GM21723 (cell line): ENCODE data around the gene EPHA1.
A peak's percentile ranks its signal among the peaks of the same experiment; 100 is the strongest.

Experiments used
- ATAC-seq: cut with Tn5 transposase; IDR thresholded peaks from one replicate; pipeline ENCODE4 v1.9.1; 2021; ENCODE audit warnings: mild to moderate bottlenecking, moderate library complexity; ENCODE audit not compliant: unreplicated experiment

EPHA1 gene

DNA sequence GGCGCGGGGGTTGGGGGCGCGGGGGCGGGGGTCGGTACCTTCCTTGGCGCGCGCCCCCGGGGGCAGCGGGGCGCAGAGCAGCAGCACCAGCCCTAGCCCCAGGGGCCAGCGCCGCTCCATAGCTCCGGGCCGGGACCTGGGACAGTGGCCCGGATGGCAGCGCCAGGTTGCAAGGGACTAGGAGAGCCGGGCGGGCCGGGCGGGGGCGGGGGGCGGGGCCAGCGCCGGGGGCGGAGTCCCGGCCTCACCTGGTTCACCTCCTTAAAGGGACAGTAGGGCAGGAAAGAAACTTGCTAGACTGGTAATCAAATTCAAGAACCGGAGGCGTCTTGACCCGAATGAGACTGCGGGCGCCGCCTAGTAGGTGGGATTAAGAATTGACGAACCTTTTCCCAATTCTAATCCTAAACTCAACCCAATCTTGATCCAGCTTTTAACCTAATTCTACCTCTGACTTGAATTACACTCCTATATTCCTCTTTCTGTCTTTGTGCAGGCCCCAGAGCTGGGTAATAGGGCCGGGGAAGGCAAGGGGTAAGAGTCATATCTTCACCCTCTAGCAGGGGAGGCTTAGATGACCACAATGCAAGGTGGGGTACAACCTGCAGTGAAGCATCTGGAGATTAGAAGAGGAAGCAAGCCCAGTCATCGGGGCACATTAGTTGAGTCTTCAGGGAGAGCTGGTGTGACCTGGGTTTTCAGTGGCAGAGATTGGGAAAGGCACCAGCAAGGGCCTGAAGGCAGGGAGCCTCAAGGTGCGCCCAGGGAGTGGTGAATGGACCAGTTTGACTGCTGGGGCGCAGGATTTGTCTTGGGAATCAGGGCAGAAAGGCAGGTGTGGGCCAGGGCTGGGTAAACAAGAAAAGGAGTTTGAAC is at the start of gene EPHA1:
TSS of gene EPHA1 (minus strand) at position 171 of the 876 bp plus-strand sequence. CDS start at position 120, 51 bp downstream.
- peak; percentile 59 for ATAC-seq

DNA sequence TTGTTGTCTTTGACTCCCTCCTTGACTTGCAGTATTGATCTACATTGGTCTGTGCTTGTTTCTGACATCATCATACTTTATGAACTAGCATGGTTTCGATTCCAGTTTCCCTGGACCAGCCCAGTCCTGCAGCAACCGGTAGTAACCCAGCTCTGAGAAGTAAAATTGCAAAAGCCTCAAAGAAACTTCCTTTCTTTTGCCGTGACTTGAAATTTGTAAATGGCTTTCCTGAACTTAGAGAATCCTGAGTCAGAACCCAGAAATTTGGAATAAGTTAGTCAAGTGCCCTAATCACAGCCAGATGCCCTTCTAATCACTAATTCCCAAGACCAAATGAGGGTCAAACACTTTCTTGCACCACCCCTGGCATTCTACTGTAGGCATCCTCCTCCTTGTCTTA is 49.6 kb upstream of the EPHA1 start:
- no peak for ATAC-seq

DNA sequence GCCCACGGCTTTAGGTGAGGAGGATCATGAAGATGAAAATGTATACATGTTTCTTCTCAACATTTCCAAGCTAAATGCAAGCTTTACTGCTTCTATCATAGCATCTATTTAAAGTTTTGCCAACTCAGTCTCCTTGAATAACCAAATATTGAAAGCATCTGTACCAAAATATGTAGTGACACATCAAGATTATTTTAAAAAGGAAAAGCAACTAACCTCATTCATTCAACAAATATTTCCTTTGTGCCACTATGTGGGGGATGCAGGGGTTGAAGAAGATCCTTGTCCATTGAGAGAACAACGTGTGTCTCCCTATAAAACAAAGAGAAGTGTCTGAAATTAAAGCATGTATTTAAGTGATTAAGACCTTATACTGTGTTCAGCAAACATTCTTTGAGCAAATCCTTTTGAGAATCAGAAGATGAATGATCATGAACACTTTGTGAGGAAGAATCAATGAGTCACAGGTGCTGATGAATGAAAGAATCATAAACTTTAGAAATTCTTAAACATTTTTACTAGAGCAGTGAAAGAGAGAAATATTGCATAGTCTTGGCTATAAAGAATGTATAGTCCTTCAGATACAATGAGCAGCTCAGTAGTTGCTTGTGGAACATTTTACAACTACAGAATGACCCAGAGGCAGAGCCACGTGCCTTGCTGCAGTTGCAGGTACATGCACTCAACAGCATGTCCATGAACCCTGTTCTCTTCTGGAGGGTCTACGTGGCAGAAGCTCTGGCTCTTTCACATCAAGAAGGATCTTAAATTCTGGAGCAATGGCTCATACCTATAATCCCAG is 48.5 kb upstream of the EPHA1 start:
- no peak for ATAC-seq

DNA sequence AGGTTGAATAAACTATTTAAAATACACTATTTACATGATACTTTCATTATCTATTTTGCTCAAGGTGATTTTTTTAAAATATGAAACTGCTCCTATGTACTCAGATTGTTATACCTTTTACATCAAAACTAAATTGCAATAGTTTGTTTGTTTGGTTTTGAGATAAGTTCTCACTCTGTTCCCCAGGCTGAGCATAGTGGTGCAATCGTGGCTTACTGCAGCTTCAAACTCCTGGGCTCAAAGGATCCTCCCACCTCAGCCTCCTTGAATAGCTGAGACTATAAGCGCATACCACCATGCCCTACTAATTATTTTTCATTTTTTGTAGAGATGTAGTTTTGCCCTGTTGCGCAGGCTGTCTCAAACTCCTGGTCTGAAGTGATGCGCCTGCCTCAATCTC is 47.3 kb upstream of the EPHA1 start:
- no peak for ATAC-seq

DNA sequence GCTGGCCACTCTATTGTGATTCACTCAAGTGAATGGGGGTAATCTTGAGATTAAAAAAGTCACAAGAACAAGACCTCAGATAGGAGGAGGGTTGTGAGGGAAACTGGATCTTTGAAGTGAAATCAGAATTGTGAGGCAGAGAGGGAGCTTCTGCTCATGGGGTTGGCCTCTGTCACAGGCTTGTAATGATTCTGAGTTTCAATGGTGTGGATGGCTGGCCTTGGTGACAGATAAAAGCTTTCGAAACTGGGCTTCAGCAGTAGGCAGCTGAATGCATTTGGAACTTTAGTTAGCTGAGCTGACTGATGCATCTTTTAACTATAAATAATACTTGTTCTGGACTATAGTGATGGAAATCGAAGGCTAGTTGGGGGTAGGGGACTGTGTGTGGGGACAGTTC is 46.8 kb upstream of the EPHA1 start:
- no peak for ATAC-seq

DNA sequence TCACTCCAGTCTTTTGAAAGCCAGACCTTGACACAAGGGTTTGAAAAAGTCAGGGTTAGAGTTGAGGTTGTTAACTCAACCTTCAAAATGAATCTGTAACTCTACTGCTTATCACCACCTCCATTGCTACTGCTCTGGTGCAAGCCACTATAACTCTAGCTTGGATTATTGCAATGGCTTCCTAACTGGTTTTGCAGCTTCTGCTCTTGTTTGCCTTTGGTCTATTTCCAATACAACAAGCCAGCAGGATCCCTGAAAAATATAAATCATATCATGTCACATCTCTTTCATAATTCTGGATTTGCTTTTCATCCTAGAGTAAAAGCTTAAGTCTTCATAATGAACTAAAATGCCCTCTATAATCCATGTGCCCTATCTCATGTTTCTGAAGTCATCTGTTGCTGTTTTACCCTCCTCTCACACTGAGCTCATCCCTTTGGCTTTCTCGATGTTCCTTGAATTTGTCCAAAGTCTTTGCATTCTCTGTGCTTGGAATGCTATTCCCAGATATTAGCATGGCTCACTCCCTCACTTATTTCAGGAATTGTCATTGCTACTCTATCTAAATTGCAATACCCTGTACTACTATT is 45.5 kb upstream of the EPHA1 start:
- ATAC-seq: no peak

DNA sequence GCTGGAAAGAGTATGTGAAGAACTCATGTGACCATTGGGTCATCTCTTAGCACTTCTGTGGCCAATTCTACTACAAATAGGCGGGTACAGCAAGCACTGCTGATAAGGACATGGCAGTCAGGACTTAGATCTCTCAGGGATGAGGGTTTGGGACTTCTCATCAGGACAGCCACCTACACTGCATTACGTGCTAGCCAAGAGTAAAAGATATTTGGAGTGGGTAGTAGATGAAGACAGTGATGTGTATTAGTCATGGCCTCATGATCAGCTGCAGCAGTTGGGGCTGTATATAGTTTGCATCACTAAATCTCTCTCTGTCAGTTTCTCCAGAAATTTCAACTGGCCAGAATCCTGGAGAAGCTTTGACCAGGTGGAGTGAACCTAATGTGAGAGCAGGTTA is 43.8 kb upstream of the EPHA1 start:
- no peak for ATAC-seq

DNA sequence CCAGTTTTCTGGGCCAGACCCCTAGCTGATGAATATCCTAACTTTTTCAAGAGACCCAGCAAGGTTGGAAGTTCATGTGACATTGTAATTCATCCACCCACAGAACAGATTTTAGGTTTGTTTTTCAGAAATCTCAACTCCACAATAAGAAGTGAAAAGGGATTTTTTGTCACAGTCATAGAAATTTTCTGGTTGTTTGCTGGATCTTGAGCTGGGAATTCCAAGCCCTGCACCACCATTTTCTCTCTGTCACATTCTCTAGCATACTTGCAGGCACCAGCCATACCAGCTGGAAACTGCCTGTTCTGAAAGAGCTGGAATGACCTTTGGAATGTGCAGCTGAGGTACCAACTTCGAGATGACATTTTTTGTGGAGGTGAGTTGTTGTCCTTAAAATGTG is 43.1 kb upstream of the EPHA1 start:
- no peak for ATAC-seq

DNA sequence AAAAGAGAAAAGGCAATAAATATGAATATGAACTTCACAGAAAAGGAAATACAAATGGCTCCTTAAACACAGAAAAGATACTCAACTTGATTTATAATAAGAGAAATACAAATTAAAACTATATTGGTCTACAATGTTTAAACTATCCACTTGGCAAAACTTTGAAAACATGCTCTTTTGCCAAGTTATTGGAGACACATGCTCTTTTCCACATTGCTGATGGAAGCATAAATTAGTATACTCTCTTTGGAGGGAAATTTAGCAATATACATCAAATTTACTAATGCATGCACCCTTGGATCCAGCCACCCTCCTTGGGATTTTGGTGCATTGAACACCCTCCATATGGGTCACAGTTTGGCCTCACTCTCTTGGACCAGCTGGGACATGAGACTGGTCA is 42.5 kb upstream of the EPHA1 start:
- no peak for ATAC-seq

DNA sequence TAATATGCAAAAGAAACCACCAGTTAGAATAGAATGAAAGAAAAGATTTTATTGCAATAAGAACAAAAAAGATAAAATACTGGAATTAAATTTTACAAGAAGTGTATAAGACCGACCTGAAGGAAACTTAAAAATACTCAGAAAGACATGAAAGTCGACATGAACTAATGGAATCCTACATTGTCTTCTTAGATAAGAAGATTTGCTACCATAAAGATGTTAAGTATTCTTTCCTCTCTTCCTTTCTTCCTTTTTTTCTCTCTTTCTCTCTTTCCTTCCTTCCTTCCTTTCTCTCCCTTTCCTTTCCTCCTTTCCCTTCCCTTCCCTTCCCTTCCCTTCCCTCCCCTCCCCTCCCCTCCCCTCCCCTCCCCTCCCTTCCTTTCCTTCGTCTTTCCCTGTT is 41.1 kb upstream of the EPHA1 start:
- no peak for ATAC-seq

DNA sequence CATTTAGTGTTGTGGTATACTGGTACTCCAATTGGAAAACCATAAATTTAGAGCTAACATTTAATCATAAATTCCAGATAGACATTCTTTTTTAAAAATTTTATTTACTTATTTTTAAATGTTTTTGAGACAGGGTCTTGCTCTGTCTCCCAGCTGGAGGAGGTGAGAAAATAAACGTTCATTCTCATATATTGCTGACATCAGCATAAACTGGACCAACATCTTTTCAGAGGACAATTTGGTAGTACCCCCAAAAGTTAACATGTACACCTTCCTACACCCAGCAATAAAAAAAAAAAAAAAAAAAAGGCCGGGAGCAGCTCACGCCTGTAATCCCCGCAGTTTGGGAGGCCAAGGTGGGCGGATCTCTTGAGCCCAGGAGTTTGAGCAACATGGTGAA is 39.8 kb upstream of the EPHA1 start:
- no peak for ATAC-seq

DNA sequence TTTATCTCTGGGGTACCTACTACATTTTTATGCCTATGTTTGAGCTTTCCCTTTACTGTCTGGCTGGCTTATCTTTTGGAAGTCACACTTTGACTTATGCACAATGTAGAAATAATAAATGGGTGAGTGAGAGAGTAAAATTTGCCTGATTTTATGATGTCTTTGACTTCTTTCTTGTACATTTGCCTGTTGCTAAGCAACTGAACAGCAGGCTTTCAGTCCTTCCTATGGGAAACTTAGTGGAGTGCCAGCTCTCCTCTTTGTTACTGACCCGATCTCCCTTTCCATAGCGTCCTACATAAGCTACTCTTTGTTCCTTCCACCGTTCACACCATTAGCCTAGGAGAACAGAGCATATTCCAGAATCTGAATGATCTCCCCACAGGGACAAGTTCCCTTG is 38.8 kb upstream of the EPHA1 start:
- ATAC-seq: no peak

DNA sequence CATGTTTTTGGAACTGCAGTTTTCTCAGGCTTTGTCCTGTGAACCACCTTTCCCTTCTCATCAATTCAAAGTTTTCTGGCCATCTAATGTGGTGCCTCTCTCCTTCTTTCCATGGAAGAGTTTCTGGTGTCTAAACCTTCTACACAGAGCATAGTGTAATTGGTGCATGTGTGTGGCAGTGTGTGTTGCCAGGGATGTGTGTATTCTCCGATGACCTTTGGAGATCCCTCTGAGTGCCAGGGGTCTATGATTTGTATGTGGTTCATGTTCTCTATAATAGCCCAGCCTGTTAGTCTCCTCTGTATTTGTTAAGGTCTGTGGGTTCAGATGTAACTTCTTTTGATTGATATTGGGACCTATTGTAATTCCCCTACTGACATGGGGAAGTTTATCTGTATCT is 36.1 kb upstream of the EPHA1 start:
- ATAC-seq: no peak

DNA sequence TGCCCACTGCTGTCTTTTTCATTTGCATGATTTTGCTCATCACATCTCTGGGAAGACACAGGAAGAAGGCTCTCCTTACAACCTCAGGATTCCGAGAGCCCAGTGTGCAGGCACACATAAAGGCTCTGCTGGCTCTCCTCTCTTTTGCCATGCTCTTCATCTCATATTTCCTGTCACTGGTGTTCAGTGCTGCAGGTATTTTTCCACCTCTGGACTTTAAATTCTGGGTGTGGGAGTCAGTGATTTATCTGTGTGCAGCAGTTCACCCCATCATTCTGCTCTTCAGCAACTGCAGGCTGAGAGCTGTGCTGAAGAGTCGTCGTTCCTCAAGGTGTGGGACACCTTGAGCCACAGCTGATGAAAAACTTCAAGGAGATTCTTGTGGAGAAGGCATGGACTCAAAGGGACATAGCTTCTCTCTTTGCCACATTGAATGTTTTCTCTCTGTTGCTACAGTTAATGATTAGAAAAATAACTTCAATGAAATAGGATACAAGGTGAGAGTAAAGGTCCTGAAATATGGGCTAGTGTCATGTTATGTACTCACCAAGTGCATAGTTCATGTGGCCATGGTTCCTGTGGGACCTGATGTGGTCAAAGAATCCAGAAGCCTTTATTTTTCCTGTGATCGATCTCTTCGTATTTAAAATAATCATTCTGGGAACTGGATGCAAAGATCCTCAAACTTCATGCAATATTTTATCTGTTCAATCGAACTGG is 35.6 kb upstream of the EPHA1 start:
- no peak for ATAC-seq

DNA sequence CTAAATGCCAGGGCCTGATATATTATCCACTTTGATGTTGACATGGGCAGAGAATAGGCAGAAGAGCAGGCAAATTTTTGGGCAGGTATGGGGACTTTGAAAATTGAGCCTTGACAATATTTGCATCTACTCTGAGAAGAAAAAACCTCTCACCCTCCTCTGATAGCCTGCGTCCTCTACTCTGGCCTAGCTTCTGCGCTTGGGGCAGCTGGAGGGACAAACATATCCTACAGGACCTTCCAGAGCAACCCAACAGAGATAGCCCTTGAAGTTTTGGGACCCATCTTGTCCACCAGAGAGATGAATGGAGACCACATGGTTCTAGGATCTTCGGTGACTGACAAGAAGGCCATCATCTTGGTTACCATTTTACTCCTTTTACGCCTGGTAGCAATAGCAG is 34.5 kb upstream of the EPHA1 start, which contains the start of gene TAS2R60:
TSS of gene TAS2R60 (plus strand) at position 301 of the 400 bp plus-strand sequence. CDS start at position 301, 0 bp downstream.
- no peak for ATAC-seq

DNA sequence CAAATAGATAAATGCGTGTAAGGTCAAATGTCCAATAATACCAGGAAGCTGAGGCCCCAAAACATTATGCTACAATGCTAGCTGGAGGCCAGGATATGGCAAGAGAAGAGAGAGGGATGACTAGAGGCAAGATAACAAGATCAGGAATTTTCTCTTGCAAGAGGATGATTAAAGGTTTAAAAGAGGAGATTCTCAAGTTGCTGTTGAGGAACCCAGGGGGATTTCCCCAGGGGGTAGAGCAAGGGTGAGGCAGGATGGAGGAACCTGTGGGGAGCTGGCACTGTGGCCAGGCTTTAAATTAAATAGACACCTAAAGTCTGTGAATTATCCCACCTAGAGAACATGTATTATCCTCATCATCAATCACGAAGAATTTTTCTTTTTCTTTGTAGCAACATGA is 31.2 kb upstream of the EPHA1 start:
- ATAC-seq: no peak

DNA sequence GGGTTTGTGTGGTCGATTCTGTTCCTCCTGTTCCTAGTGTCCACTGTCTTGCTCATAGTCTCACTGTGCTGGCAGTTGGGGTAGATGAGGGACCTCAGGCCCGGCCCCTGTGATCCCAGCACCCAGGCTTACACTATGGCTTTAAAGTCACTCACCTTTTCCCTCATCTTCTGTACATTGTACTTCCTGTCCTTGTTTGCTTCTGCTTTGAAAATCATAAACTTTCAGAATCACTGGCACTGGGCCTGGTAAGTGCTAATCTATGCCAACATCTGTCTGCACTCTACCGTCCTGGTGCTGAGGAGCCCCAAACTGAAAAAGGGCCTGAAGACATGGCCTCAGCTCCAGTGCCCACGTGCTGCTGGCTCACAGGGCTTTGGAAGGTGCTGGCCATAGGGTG is 28.9 kb upstream of the EPHA1 start:
- no peak for ATAC-seq

DNA sequence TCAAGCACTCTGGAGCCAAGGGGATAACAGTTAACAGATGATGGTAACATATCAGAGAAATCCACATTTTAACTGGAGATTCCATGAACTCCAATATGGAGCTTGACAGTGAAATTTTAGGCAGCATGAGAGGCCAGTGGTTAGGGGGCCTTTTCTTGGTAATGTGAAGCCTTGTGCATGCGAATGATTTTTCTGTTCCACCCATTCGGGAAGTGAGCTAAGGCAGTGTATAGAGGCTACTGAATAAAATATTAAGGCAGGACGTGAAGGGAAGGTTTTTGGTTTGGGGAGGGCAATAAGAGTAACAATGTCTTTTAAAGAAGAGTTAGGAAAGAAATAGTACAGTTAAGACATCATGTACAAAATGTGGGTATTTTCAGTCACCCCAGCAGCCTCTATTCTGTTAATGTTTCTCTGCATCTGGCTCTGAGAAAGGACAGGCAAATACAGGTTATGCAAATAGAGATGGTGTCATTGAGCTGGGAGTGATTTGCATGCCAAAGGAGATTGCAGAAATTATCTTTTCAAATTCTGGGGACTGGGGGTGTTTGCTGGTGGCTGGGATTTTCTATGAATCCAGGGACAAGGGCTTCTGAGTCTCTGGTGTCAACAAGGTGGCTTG is 27.8 kb upstream of the EPHA1 start:
- ATAC-seq: peak; percentile 65

DNA sequence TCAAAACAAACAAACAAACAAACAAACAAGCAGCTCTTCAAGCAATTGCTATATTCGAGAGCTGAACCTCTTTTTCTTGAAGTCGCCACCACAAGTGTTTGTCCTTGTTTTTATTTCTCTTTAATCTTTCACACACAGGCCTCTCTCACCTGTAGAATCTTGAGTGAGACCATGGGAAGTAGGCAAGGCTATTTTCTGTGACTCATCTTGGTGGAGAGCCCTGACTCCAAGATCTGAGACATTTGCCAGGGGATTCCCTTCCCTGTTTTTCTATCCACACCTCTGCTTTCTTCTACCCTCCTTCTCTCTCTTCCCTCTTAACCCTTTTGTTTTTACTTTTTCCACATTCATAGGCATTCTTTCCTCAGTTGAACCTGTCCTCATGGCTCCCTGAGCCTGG is 26.6 kb upstream of the EPHA1 start:
- no peak for ATAC-seq

DNA sequence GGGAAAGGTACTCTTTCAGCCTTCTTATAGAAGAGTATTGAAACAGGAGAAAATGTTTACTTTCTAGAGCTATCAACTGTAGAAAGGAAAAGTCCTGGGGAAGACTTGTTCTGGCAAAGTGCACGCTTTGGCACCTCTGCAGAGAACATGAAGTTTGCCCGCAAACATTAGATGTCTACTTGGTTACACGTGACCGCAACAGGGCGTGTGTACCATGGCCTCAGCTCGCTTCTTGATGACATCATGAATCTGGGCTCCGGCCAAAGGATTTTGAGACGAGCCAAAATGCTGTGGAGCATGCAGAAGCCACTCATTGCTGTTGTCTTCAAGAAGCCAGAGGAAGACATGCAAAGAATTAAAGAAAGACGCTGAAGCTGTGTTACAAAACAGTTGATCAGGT is 26.0 kb upstream of the EPHA1 start:
- ATAC-seq: no peak

DNA sequence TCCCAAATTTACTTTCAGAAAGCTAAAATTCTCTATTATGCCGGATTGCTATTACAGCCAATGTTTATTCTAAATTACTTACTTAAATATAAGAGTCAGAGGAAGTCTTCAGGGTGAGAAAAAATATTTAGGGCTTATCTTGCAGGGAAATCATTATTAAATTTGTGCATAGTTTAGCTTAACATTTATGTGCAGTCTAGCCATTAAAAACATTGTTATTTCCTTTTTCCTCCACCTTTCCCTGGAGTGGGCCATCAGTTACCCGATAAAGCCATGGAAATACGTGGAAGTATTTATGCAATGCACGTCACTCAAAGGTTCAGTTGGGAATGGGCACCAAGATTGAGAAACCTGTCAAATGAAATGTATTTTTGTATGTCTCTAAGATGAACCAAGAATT is 25.1 kb upstream of the EPHA1 start:
- no peak for ATAC-seq
